HG03469 (cell line): ENCODE measurements around the gene IL22RA1.

Source experiments
- ATAC-seq: cut with Tn5 transposase; IDR thresholded peaks from one replicate; pipeline ENCODE4 v1.9.1; 2021; ENCODE audit warnings: mild to moderate bottlenecking, moderate library complexity, moderate number of reproducible peaks; ENCODE audit not compliant: unreplicated experiment

Gene IL22RA1

GRCh38 chr1:24117722-24118409 is 25.1 kb downstream of the IL22RA1 start:
- no peak for ATAC-seq

- ATAC-seq, result no peak
These were observed 25.8 kb downstream of the IL22RA1 start for GRCh38 chr1:24117132-24117531.

- ATAC-seq, result no peak
These were observed 28.2 kb downstream of the IL22RA1 start for GRCh38 chr1:24114753-24115152.

- ATAC-seq, result no peak
These were observed 29.3 kb downstream of the IL22RA1 start for GRCh38 chr1:24113641-24114033.

- no peak for ATAC-seq
These were observed 30.8 kb downstream of the IL22RA1 start, which contains the start of gene MYOM3 for GRCh38 chr1:24111996-24112779. MYOM3 (minus strand) TSS chr1:24112135; CDS start chr1:24108636, 3,499 bp downstream.

- no peak for ATAC-seq
These were observed 31.5 kb downstream of the IL22RA1 start for GRCh38 chr1:24111262-24111995.

- ATAC-seq, result no peak
These were observed 32.2 kb downstream of the IL22RA1 start for GRCh38 chr1:24110642-24111261.

- ATAC-seq, result no peak
These were observed 33.1 kb downstream of the IL22RA1 start for GRCh38 chr1:24109686-24110475.

- ATAC-seq, result no peak
These were observed 33.8 kb downstream of the IL22RA1 start for GRCh38 chr1:24109166-24109483.

- no peak for ATAC-seq
These were observed 34.4 kb downstream of the IL22RA1 start for GRCh38 chr1:24108334-24109165.

- ATAC-seq, result no peak
These were observed 35.3 kb downstream of the IL22RA1 start for GRCh38 chr1:24107462-24108138.

- ATAC-seq, result no peak
These were observed 37.4 kb downstream of the IL22RA1 start for GRCh38 chr1:24105368-24106160.

GRCh38 chr1:24104854-24105253 is 38.1 kb downstream of the IL22RA1 start:
- no peak for ATAC-seq

GRCh38 chr1:24103879-24104278 is 39.1 kb downstream of the IL22RA1 start:
- ATAC-seq, result no peak

GRCh38 chr1:24103408-24103807 is 39.5 kb downstream of the IL22RA1 start:
- ATAC-seq, result no peak

GRCh38 chr1:24102961-24103360 is 40.0 kb downstream of the IL22RA1 start:
- ATAC-seq, result no peak

GRCh38 chr1:24101796-24102586 is 40.9 kb downstream of the IL22RA1 start:
- no peak for ATAC-seq
